Osteocyte (in vitro differentiated cells): Measurements from ENCODE around the gene SORCS1. TPM values are rescaled to one million over a fixed set of nuclear protein-coding genes. Genes with fewer than 3 reads are reported as not detected.

Experiments
- DNase-seq: peaks from one replicate; pipeline ENCODE4 v3.0.0; 2021; ENCODE audit warnings: mixed read lengths; ENCODE audit not compliant: unreplicated experiment; ENCODE audit errors: extremely low spot score
- H3K27ac Mint-ChIP-seq: one replicate; pipeline ENCODE4 v1.8.0; 2021; ENCODE audit warnings: mild to moderate bottlenecking, mixed read lengths; ENCODE audit not compliant: unreplicated experiment
- H3K27me3 Mint-ChIP-seq: one replicate; pipeline ENCODE4 v1.8.0; 2021; ENCODE audit warnings: mixed read lengths; ENCODE audit not compliant: unreplicated experiment
- H3K36me3 Mint-ChIP-seq: one replicate; pipeline ENCODE4 v1.8.0; 2021; ENCODE audit warnings: mixed read lengths; ENCODE audit not compliant: unreplicated experiment
- H3K4me1 Mint-ChIP-seq: one replicate; pipeline ENCODE4 v1.8.0; 2021; ENCODE audit warnings: mixed read lengths; ENCODE audit not compliant: unreplicated experiment
- H3K4me3 Mint-ChIP-seq: one replicate; pipeline ENCODE4 v1.8.0; 2021; ENCODE audit warnings: mild to moderate bottlenecking, moderate library complexity, mixed read lengths; ENCODE audit not compliant: unreplicated experiment
- H3K9me3 Mint-ChIP-seq: one replicate; pipeline ENCODE4 v1.8.0; 2021; ENCODE audit warnings: mixed read lengths; ENCODE audit not compliant: unreplicated experiment
- total RNA-seq: library from RNA; stranded (reverse); gene quantifications from 2 replicates; pipeline ENCODE4 v1.2.1, GENCODE V29; 2021
- TF ChIP-seq, protein P1 (sequence below): fragments of 200-600 bp; sonication (generic); IDR thresholded peaks from 2 replicates; pipeline ENCODE4 v1.5.0; 2021; ENCODE audit warnings: antibody characterized with exemption, mild to moderate bottlenecking, moderate library complexity

The SORCS1 gene
- total RNA-seq, 1 donor from 2014 or later = not detected

DNA sequence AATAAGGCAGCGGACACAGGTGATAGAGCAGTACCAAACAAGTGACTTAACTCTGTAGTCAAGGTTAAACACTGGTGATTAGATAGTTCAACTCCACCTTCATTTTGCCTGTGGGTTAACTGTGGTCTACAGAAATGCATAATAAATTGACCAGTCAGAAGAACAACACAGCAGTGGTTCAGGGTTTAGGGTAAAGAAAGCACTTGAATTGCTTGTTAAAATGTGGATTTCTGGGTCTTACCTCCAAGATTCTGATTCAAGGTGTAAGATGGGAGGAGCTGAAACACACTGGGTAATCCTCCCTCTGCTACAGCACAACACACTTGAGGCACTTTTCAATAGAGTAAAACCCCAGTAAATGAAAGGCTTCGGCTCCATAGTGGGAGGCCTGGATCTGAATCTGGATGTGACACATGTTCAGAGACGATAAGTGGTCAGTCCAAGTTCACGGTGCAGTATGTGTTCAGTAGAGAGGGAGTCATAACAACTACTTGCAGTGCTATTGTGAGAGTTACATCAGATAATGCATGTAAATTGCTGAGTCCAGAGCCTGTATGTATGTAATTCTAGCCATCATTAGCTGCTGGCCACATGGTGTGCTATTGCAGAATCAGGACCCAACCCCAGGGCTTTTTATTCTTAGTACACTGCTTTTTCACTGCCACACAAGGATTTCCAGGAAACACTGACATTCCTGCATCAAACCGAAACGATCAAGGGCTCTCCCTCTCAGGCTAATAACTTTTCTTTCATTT, 141.7 kb downstream of the SORCS1 start:
- H3K27me3 Mint-ChIP-seq = no peaks in the 10 kb centered on the region
- H3K4me3 Mint-ChIP-seq = no peak overlapping the region
- H3K36me3 Mint-ChIP-seq = no peaks in the 10 kb centered on the region
- no peak for DNase-seq
- TF ChIP-seq, protein P1, sequence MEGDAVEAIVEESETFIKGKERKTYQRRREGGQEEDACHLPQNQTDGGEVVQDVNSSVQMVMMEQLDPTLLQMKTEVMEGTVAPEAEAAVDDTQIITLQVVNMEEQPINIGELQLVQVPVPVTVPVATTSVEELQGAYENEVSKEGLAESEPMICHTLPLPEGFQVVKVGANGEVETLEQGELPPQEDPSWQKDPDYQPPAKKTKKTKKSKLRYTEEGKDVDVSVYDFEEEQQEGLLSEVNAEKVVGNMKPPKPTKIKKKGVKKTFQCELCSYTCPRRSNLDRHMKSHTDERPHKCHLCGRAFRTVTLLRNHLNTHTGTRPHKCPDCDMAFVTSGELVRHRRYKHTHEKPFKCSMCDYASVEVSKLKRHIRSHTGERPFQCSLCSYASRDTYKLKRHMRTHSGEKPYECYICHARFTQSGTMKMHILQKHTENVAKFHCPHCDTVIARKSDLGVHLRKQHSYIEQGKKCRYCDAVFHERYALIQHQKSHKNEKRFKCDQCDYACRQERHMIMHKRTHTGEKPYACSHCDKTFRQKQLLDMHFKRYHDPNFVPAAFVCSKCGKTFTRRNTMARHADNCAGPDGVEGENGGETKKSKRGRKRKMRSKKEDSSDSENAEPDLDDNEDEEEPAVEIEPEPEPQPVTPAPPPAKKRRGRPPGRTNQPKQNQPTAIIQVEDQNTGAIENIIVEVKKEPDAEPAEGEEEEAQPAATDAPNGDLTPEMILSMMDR = no peak
- H3K27ac Mint-ChIP-seq = no peak overlapping the region
- no peaks in the 10 kb centered on the region for H3K4me1 Mint-ChIP-seq
- peaks cover 5% of the 10 kb centered on the region for H3K9me3 Mint-ChIP-seq

DNA sequence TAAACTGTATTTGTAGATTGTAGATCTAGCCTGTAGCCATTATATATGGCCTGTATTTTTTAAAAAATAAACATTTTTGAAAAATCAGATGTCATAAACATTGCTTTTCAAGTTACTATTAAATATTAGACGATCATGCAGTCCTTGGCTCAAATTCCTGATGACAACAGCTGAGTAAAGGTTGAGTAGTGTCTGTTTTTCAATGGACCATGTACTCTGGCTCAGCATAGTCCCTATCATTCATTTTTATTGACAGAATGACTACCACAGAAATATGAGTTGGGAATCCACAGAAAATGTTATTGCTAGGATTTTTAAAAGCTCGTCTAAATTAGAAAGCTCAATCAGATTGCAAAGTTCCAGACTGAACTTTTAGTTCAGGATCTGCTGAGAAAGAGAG, 145.4 kb downstream of the SORCS1 start:
- Mint-ChIP-seq H3K36me3 (no peaks in the 10 kb centered on the region), H3K4me3 (no peak overlapping the region), H3K27me3 (no peaks in the 10 kb centered on the region), H3K9me3 (peaks cover 23% of the 10 kb centered on the region), H3K27ac (no peak overlapping the region), H3K4me1 (no peaks in the 10 kb centered on the region)
- no peak for DNase-seq
- TF ChIP-seq, protein P1 = no peak

DNA sequence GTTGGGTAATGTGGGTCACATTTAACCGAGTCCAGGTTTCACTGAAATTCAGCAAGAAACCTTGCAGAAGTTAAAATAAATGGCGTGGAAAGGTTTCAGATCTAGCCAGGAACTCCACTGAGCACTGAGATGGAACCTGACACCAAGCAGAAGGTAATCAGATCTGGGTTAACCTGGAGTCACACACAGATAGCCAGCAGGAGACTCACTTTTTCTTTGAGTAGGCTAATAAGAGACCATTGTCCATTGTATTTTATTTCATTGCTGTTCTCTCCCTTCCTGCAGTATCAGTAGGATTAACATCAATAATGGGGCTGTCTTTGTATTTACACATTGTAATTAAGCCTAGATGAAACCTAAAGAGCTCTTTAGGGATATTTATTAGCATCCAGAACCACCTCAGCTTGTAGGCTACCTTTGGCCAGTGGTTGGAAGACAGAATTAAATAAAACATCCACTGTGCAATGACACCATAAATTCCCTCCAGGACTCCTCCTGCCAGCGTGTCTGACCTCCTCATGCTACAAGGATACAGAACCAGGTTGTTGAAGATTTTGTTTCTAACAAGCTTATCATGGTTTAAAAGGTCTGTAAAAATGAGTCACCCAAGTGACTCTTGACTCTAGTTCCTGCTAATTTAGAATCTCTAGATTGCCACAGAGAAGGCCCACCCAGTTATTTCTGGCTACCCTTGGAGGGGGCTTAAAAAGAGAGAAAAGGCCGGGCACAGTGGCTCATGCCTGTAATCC, 151.1 kb downstream of the SORCS1 start:
- Mint-ChIP-seq H3K9me3 (peaks cover 39% of the 10 kb centered on the region), H3K27ac (no peak overlapping the region), H3K4me3 (no peak overlapping the region), H3K4me1 (no peaks in the 10 kb centered on the region), H3K36me3 (no peaks in the 10 kb centered on the region), H3K27me3 (no peaks in the 10 kb centered on the region)
- TF ChIP-seq, protein P1 = no peak
- no peak for DNase-seq

DNA sequence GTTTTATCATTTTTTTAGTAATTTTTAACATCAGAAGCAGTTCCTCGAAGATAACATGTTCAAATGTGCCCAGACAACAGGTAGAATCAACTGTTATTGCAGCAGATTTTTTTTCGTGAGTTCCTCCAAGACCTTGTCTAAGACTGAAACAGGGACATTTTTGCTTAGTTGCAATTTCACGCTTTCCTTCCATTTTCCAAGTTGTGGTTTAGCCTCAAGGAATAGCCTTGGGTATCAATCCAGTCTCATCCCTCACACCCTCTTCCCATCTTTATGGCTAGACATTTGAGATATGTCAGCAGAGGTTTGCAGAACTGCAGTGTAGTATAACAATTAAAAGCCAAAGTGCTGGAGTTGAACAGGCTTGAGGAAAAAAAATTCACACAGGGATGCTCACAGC, 152.5 kb downstream of the SORCS1 start:
- TF ChIP-seq, protein P1 = no peak
- Mint-ChIP-seq H3K36me3 (no peaks in the 10 kb centered on the region), H3K27ac (no peak overlapping the region), H3K4me1 (no peaks in the 10 kb centered on the region), H3K9me3 (peaks cover 48% of the 10 kb centered on the region), H3K4me3 (no peak overlapping the region), H3K27me3 (no peaks in the 10 kb centered on the region)
- no peak for DNase-seq

DNA sequence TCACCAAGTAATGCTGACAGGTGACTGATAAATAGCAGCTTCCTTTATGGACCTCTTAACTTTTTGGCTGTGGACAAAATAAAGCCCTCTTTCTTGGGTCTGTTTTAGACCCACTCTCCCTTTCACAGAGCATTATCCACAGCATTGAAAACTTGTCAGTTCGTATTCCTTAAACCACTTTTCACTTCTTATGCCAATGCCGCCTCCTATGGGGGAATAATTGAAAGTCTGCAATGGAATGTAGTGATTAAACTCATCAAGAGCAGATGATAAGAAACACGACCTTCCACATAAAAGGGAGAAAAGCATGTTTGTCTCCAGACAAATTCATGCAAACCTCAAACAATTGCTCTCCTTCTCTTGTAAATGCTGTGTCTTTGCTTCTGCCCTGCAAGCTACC, 153.4 kb downstream of the SORCS1 start:
- Mint-ChIP-seq H3K9me3 (peaks cover 49% of the 10 kb centered on the region), H3K4me1 (no peaks in the 10 kb centered on the region), H3K27me3 (no peaks in the 10 kb centered on the region), H3K4me3 (no peak overlapping the region), H3K27ac (no peak overlapping the region), H3K36me3 (no peaks in the 10 kb centered on the region)
- TF ChIP-seq, protein P1 = no peak
- no peak for DNase-seq
